Neutrophil (primary cell): ENCODE measurements around the gene PTPRE.

Source experiments
- H3K27ac ChIP-seq: fragments of 200-600 bp; sonication (generic); 2 replicates; pipeline ENCODE4 v1.5.1; 2016; ENCODE audit warnings: mild to moderate bottlenecking, moderate library complexity
- H3K27me3 ChIP-seq: fragments of 200-600 bp; sonication (generic); 2 replicates; pipeline ENCODE4 v1.6.0; 2016; ENCODE audit warnings: mild to moderate bottlenecking
- H3K36me3 ChIP-seq: fragments of 200-600 bp; sonication (generic); 2 replicates; pipeline ENCODE4 v1.5.1; 2017
- H3K4me1 ChIP-seq, 2 experiments: fragments of 200-600 bp in 1 of 2; sonication (generic) in 1 of 2; 1 replicate in 1 of 2; 2 replicates in 1 of 2; pipeline versions ENCODE4 v1.5.1 to v1.6.1; 2013 to 2016; ENCODE audit warnings: low read depth in 1 of 2, low read length in 1 of 2, mild to moderate bottlenecking in 1 of 2, moderate library complexity in 1 of 2; ENCODE audit not compliant: control insufficient read depth in 1 of 2, insufficient read depth in 1 of 2
- H3K4me3 ChIP-seq, 2 experiments: fragments of 200-600 bp in 1 of 2; sonication (generic) in 1 of 2; 1 replicate in 1 of 2; 2 replicates in 1 of 2; pipeline ENCODE4 v1.5.1; 2013 to 2016; ENCODE audit warnings: low read depth in 1 of 2, low read length in 1 of 2, mild to moderate bottlenecking in 1 of 2, moderate library complexity in 1 of 2
- H3K9me3 ChIP-seq: fragments of 200-600 bp; sonication (generic); 2 replicates; pipeline ENCODE4 v1.5.1; 2016
- CTCF ChIP-seq: fragments of 200-600 bp; sonication (generic); IDR thresholded peaks from 2 replicates; pipeline ENCODE4 v1.5.1; 2016; ENCODE audit warnings: antibody characterized with exemption

Gene PTPRE

GRCh38 chr10:127939786-127940330, 33.0 kb downstream of the PTPRE start:
- no peak overlapping the region for H3K27ac ChIP-seq
- H3K4me1 ChIP-seq, result peaks cover 6 to 7% of the 10 kb centered on the region in 2 experiments
- H3K4me3 ChIP-seq, result no peak overlapping the region
- no peaks in the 10 kb centered on the region for H3K36me3 ChIP-seq
- no peaks in the 10 kb centered on the region for H3K27me3 ChIP-seq
- TF ChIP-seq CTCF, result no peak
- no peaks in the 10 kb centered on the region for H3K9me3 ChIP-seq

- no peak overlapping the region for H3K27ac ChIP-seq
- TF ChIP-seq CTCF, result no peak
- peaks cover 13 to 14% of the 10 kb centered on the region in 2 experiments for H3K4me1 ChIP-seq
- H3K27me3 ChIP-seq, result no peaks in the 10 kb centered on the region
- H3K9me3 ChIP-seq, result no peaks in the 10 kb centered on the region
- H3K4me3 ChIP-seq, result no peak overlapping the region
- no peaks in the 10 kb centered on the region for H3K36me3 ChIP-seq
Measured at GRCh38 chr10:127940866-127941640, 34.1 kb downstream of the PTPRE start.

- no peaks in the 10 kb centered on the region for H3K9me3 ChIP-seq
- no peaks in the 10 kb centered on the region for H3K27me3 ChIP-seq
- no peak overlapping the region for H3K27ac ChIP-seq
- no peak overlapping the region for H3K4me3 ChIP-seq
- TF ChIP-seq CTCF, result no peak
- H3K4me1 ChIP-seq, result peaks cover 30 to 32% of the 10 kb centered on the region in 2 experiments
- no peaks in the 10 kb centered on the region for H3K36me3 ChIP-seq
Measured at GRCh38 chr10:127942811-127943210, 35.9 kb downstream of the PTPRE start.

- Histone ChIP-seq H3K9me3 (no peaks in the 10 kb centered on the region), H3K4me3 (no peak overlapping the region), H3K27ac (no peak overlapping the region), H3K27me3 (no peaks in the 10 kb centered on the region), H3K36me3 (no peaks in the 10 kb centered on the region), H3K4me1 (peaks cover 31 to 34% of the 10 kb centered on the region in 2 experiments)
- TF ChIP-seq CTCF, result no peak
Measured at GRCh38 chr10:127943336-127943910, 36.5 kb downstream of the PTPRE start.

- TF ChIP-seq CTCF, result no peak
- Histone ChIP-seq H3K27ac (no peak overlapping the region), H3K4me1 (peaks cover 31 to 34% of the 10 kb centered on the region in 2 experiments), H3K9me3 (no peaks in the 10 kb centered on the region), H3K4me3 (no peak overlapping the region), H3K27me3 (no peaks in the 10 kb centered on the region), H3K36me3 (no peaks in the 10 kb centered on the region)
Measured at GRCh38 chr10:127944256-127944655, 37.4 kb downstream of the PTPRE start.
